GM13976 (cell line): ENCODE data around the gene CFAP410.
"Not testable (repeated sequence)": the region's sequence is repeated elsewhere in the genome, so short reads cannot be mapped to it uniquely, and the experiment has no call there.

Experiments used
- DNase-seq: peaks from one replicate; pipeline ENCODE4 v3.0.0; 2012; ENCODE audit warnings: low spot score
- in situ Hi-C: fragments of 300-500 bp; cut with MboI; formaldehyde crosslinking; loops from one replicate; pipeline ENCODE4 v1.12.0; 2022; ENCODE audit warnings: low sequenced_read_pairs, mixed read lengths, inconsistent platforms; ENCODE audit not compliant: unreplicated experiment
- TF ChIP-seq, protein P1 (sequence below): IDR thresholded peaks from 2 replicates; pipeline ENCODE4 v1.5.1; 2012; ENCODE audit warnings: borderline replicate concordance, mild to moderate bottlenecking; ENCODE audit not compliant: insufficient read depth; ENCODE audit errors: extremely low read depth, missing control alignments, control extremely low read depth

CFAP410 gene

GRCh38 chr21:44285138-44285992, 53.8 kb downstream of the CFAP410 start, which contains the start of gene AIRE:
AIRE (plus strand) TSS chr21:44285876; CDS start chr21:44286007, 131 bp downstream.
- in situ Hi-C loops, result loop anchor here (25.0 kb wide), 2 partner anchors 248 to 473 kb away; no protein-coding TSS in a partner anchor
- TF ChIP-seq, protein P1, sequence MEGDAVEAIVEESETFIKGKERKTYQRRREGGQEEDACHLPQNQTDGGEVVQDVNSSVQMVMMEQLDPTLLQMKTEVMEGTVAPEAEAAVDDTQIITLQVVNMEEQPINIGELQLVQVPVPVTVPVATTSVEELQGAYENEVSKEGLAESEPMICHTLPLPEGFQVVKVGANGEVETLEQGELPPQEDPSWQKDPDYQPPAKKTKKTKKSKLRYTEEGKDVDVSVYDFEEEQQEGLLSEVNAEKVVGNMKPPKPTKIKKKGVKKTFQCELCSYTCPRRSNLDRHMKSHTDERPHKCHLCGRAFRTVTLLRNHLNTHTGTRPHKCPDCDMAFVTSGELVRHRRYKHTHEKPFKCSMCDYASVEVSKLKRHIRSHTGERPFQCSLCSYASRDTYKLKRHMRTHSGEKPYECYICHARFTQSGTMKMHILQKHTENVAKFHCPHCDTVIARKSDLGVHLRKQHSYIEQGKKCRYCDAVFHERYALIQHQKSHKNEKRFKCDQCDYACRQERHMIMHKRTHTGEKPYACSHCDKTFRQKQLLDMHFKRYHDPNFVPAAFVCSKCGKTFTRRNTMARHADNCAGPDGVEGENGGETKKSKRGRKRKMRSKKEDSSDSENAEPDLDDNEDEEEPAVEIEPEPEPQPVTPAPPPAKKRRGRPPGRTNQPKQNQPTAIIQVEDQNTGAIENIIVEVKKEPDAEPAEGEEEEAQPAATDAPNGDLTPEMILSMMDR, result no peak
- no peak for DNase-seq

DNA sequence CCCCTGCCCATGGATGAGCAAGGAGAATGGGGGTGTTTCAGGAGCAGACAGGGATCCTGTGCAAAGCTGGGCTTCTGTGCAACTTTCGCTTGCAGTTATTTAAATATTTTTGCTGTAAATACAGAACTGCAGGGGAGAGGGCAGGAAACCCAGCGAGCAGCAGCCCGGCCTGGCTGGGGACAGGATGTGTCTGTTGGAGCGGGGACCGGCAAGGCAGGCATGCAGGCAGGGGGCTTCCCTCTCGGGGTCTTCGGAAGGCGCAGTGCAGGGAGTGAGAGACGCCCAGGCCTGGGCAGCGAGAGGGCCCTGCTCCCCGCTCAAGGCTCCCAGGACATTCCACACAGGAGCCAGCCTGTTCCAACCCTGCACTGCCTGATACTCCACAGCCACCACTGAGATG, 55.2 kb downstream of the CFAP410 start:
- TF ChIP-seq, protein P1, result no peak
- in situ Hi-C loops, result loop anchor here (25.0 kb wide), 2 partner anchors 247 to 472 kb away; no protein-coding TSS in a partner anchor
- DNase-seq, result no peak

DNA sequence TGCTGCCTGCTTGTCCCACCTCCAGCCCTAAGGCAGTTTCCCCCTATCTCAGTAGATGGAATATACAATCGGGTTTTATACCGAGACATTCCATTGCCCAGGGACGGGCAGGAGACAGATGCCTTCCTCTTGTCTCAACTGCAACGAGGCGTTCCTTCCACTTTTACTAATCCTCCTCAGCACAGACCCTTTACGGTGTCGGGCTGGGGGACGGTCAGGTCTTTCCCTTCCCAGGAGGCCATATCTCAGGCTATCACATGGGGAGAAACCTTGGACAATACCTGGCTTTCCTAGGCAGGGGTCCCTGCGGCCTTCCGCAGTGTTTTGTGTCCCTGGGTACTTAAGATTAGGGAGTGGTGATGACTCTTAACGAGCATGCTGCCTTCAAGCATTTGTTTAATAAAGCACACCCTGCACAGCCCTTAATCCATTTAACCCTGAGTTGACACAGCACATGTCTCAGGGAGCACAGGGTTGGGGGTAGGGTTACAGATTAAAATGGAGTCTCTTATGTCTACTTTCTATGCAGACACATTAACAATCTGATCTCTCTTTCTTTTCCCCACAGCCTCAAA, 55.9 kb downstream of the CFAP410 start:
- DNase-seq, result not testable (repeated sequence)
- in situ Hi-C loops, result loop anchor here (25.0 kb wide), 2 partner anchors 246 to 471 kb away; no protein-coding TSS in a partner anchor

- in situ Hi-C loops, result loop anchor here (25.0 kb wide), 2 partner anchors 245 to 470 kb away; no protein-coding TSS in a partner anchor
- TF ChIP-seq, protein P1, result no peak
- no peak for DNase-seq
Measured at GRCh38 chr21:44282370-44282769, 56.8 kb downstream of the CFAP410 start.

- in situ Hi-C loops, result loop anchor here (25.0 kb wide), 2 partner anchors 244 to 470 kb away; no protein-coding TSS in a partner anchor
- no peak for DNase-seq
- TF ChIP-seq, protein P1, result no peak
Measured at GRCh38 chr21:44281801-44282200, 57.4 kb downstream of the CFAP410 start.

- in situ Hi-C loops, result loop anchor here (25.0 kb wide), 2 partner anchors 242 to 467 kb away; no protein-coding TSS in a partner anchor
- TF ChIP-seq, protein P1, result no peak
- DNase-seq, result no peak
Measured at GRCh38 chr21:44279354-44280260, 59.6 kb downstream of the CFAP410 start.
